K562 (cell line): ENCODE data around the gene MLX. TPM values are rescaled to one million over a fixed set of nuclear protein-coding genes. Genes with fewer than 3 reads are reported as not detected.

Experiments used
- COPS2 ChIP-seq: fragments of 450-650 bp; conservative IDR thresholded peaks from 2 replicates; pipeline ENCODE4 v1.6.1; 2016; ENCODE audit warnings: mild to moderate bottlenecking, moderate library complexity
- GTF2E2 ChIP-seq: fragments of 200-800 bp; sonication (Bioruptor generic); IDR thresholded peaks from 2 replicates; pipeline ENCODE4 v1.6.1; 2016; ENCODE audit warnings: missing genetic modification characterization, missing compliant biosample characterization
- HNRNPK ChIP-seq: fragments of 200-400 bp; formaldehyde crosslinking; IDR thresholded peaks from one replicate; pipeline ENCODE4 v1.6.1; 2018; ENCODE audit warnings: mild to moderate bottlenecking, low read depth, low read length; ENCODE audit not compliant: poor library complexity, severe bottlenecking
- MEIS2 ChIP-seq: fragments of 450-650 bp; IDR thresholded peaks from 2 replicates; pipeline ENCODE4 v1.6.1; 2014; ENCODE audit warnings: mild to moderate bottlenecking; ENCODE audit not compliant: partially characterized antibody
- MTA2 ChIP-seq: fragments of 450-650 bp; IDR thresholded peaks from 2 replicates; pipeline ENCODE4 v1.6.1; 2016; ENCODE audit warnings: low read depth
- PTBP1 ChIP-seq: fragments of 200-400 bp; formaldehyde crosslinking; IDR thresholded peaks from 2 replicates; pipeline ENCODE4 v1.6.1; 2017; ENCODE audit warnings: low read depth, low read length
- RB1 ChIP-seq: fragments of 450-650 bp; IDR thresholded peaks from 2 replicates; pipeline ENCODE4 v1.6.1; 2017; ENCODE audit warnings: low read depth, mild to moderate bottlenecking
- RBM25 ChIP-seq: fragments of 200-400 bp; formaldehyde crosslinking; IDR thresholded peaks from 2 replicates; pipeline ENCODE4 v1.6.1; 2018; ENCODE audit warnings: low read length, low read depth, moderate library complexity; ENCODE audit not compliant: severe bottlenecking
- RCOR1 ChIP-seq, 2 experiments: IDR thresholded peaks; 2 replicates each; pipeline ENCODE4 v1.6.1; 2012; ENCODE audit warnings: low read depth in 2 of 2, low read length in 2 of 2, borderline replicate concordance in 1 of 2, improper control_type of control experiment in 1 of 2
- SMARCB1 ChIP-seq: IDR thresholded peaks from 2 replicates; pipeline ENCODE4 v1.6.1; 2011; ENCODE audit warnings: improper control_type of control experiment, low read depth; ENCODE audit not compliant: insufficient read length
- SMARCE1 ChIP-seq: fragments of 450-650 bp; IDR thresholded peaks from 2 replicates; pipeline ENCODE4 v1.7.1; 2016; ENCODE audit warnings: mild to moderate bottlenecking
- TOE1 ChIP-seq, 2 experiments: fragments of 450-650 bp in 1 of 2; sonication (generic) in 1 of 2; formaldehyde crosslinking in 1 of 2; IDR thresholded peaks; 2 replicates each; pipeline versions ENCODE4 v1.7.1 to v1.8.0; 2016 to 2022; ENCODE audit warnings: borderline replicate concordance in 2 of 2, mild to moderate bottlenecking in 2 of 2, antibody characterized with exemption in 1 of 2, inconsistent platforms in 1 of 2, low read depth in 1 of 2, missing genetic modification reagents in 1 of 2, moderate library complexity in 1 of 2
- ZFP36 ChIP-seq: fragments of 150-350 bp; IDR thresholded peaks from 2 replicates; pipeline ENCODE4 v1.6.1; 2018; ENCODE audit warnings: low read length, low read depth; ENCODE audit not compliant: partially characterized antibody
- ZNF134 ChIP-seq: fragments of 250-450 bp; sonication (Bioruptor Pico); conservative IDR thresholded peaks from 2 replicates; pipeline ENCODE4 v1.4.0; 2020
- ZNF695 ChIP-seq: fragments of 450-650 bp; formaldehyde crosslinking; IDR thresholded peaks from 2 replicates; pipeline ENCODE4 v1.4.0; 2020; ENCODE audit warnings: mild to moderate bottlenecking, moderate library complexity
- polyA plus RNA-seq, 8 experiments: library from polyadenylated mRNA; depleted of rRNA in 4 of 8; stranded (reverse) in 5 of 8; unstranded in 3 of 8; fragments of >200 nt; fragmentation: Nextera tagmentation in 2 of 8; fragmentation: Illumina TruSeq in 1 of 8; extraction: Ambion mirVana in 2 of 8; extraction: Trizol in 1 of 8; gene quantifications; 2 replicates each; pipeline versions ENCODE4 v1.2.1 to v1.2.3, GENCODE V29; 2011 to 2014; ENCODE audit warnings: inconsistent platforms in 1 of 8, missing spikeins in 1 of 8
- total RNA-seq, 7 experiments: library from RNA; depleted of rRNA in 6 of 7; stranded (reverse); fragments of >200 nt in 6 of 7; fragmentation: Illumina TruSeq in 2 of 7; extraction: Trizol in 2 of 7; gene quantifications; 2 replicates each; pipeline versions ENCODE4 v1.2.1 to v1.2.3, GENCODE V29; 2011 to 2021; ENCODE audit warnings: low replicate concordance in 1 of 7
- TF ChIP-seq, protein P1 (sequence below): fragments of 450-650 bp; IDR thresholded peaks from 2 replicates; pipeline ENCODE4 v1.6.1; 2016; ENCODE audit warnings: antibody characterized with exemption
- TF ChIP-seq, protein P2 (sequence below): sonication (generic); formaldehyde crosslinking; IDR thresholded peaks from 2 replicates; pipeline ENCODE4 v1.8.0; 2023; ENCODE audit warnings: missing genetic modification reagents, mild to moderate bottlenecking, borderline replicate concordance
- TF ChIP-seq, protein P3 (sequence below): fragments of 250-450 bp; sonication (Bioruptor Pico); IDR thresholded peaks from 2 replicates; pipeline ENCODE4 v1.8.0; 2022; ENCODE audit warnings: inconsistent platforms

Gene MLX
- total and polyA plus RNA-seq, 9 of the 15 experiments (the other 6 are each of a cell fraction or from before 2014, with no cell fraction given), result 42.9 to 100 (median 58.9) TPM

DNA sequence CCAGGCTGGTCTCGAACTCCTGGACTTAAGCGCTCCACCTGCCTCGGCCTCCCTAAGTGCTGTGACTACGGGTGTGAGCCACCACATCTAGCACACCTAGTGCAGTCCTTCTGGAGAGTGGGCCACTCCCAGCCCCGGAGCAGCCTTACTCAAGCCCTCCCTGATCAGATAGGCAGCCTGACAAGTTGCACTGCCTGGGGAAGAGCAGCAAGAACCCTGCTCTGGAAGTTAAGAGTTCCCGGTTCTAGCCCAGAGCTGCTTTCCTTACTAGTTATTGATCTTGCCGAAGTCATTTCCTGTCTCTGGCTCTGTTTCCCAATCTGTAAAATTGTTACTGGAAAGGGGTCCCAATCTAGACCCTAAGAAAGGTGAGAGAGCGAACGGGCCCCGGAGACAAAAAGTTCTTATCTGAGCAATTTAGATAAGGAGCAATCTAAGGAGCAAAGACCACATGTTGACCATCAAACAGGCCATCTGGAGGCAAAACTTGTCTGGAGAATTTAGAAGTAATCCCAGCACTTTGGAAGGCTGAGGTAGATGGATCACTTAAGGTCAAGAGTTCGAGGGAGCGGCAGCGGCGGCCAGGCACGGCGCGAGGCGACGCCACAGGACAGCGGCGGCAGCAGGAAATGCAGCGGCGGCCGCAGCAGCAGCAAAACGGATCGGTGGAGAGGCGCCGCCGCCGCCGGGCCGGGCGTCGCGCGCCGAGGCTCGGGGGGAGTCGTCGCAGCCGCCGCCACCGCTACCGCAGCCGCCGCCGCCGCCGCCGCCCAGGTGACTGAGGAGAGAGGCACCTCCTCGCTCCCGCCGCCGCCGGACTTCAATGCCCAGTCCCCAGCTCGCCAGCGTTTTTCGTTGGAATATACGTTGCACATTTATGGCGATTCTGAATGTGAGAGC is 35.2 kb upstream of the MLX start (continued):
- TF ChIP-seq, protein P1, sequence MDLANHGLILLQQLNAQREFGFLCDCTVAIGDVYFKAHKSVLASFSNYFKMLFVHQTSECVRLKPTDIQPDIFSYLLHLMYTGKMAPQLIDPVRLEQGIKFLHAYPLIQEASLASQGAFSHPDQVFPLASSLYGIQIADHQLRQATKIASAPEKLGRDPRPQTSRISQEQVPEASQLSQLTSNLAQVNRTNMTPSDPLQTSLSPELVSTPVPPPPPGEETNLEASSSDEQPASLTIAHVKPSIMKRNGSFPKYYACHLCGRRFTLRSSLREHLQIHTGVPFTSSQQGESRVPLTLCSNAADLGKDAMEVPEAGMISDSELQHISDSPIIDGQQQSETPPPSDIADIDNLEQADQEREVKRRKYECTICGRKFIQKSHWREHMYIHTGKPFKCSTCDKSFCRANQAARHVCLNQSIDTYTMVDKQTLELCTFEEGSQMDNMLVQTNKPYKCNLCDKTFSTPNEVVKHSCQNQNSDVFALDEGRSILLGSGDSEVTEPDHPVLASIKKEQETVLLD, result 0 out of 2 replicates have a peak, but pooled peaks have one; percentile 17
- TF ChIP-seq MEIS2 (peak; percentile 87), RBM25 (no peak), TOE1 (IDR thresholded peaks at IDR 0.05; ENCODE audit: borderline replicate concordance) (no peak), TOE1 (CRISPR knock-in tag; IDR thresholded peaks at IDR 0.05; ENCODE audit: borderline replicate concordance, low read depth) (no peak), ZNF695 (CRISPR knock-in tag) (no peak), SMARCB1 (no peak), COPS2 (no peak), HNRNPK (no peak), RCOR1 (IDR thresholded peaks at IDR 0.05; ENCODE audit: borderline replicate concordance in 1 of 2, low read depth in 2 of 2, low read length in 2 of 2) (peak in 1 of 2 experiments; percentile 53; a peak in 1 of 4 replicates), RB1 (peak; percentile 54; the same call in 1 of the 2 replicates), ZNF134 (CRISPR knock-in tag) (no peak), SMARCE1 (peak; percentile 61; the same call in 1 of the 2 replicates), MTA2 (0 out of 2 replicates have a peak, but pooled peaks have one; percentile 18), ZFP36 (no peak), PTBP1 (no peak), GTF2E2 (tag) (no peak)
- TF ChIP-seq, protein P2, sequence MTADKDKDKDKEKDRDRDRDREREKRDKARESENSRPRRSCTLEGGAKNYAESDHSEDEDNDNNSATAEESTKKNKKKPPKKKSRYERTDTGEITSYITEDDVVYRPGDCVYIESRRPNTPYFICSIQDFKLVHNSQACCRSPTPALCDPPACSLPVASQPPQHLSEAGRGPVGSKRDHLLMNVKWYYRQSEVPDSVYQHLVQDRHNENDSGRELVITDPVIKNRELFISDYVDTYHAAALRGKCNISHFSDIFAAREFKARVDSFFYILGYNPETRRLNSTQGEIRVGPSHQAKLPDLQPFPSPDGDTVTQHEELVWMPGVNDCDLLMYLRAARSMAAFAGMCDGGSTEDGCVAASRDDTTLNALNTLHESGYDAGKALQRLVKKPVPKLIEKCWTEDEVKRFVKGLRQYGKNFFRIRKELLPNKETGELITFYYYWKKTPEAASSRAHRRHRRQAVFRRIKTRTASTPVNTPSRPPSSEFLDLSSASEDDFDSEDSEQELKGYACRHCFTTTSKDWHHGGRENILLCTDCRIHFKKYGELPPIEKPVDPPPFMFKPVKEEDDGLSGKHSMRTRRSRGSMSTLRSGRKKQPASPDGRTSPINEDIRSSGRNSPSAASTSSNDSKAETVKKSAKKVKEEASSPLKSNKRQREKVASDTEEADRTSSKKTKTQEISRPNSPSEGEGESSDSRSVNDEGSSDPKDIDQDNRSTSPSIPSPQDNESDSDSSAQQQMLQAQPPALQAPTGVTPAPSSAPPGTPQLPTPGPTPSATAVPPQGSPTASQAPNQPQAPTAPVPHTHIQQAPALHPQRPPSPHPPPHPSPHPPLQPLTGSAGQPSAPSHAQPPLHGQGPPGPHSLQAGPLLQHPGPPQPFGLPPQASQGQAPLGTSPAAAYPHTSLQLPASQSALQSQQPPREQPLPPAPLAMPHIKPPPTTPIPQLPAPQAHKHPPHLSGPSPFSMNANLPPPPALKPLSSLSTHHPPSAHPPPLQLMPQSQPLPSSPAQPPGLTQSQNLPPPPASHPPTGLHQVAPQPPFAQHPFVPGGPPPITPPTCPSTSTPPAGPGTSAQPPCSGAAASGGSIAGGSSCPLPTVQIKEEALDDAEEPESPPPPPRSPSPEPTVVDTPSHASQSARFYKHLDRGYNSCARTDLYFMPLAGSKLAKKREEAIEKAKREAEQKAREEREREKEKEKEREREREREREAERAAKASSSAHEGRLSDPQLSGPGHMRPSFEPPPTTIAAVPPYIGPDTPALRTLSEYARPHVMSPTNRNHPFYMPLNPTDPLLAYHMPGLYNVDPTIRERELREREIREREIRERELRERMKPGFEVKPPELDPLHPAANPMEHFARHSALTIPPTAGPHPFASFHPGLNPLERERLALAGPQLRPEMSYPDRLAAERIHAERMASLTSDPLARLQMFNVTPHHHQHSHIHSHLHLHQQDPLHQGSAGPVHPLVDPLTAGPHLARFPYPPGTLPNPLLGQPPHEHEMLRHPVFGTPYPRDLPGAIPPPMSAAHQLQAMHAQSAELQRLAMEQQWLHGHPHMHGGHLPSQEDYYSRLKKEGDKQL, result no peak
- TF ChIP-seq, protein P3, sequence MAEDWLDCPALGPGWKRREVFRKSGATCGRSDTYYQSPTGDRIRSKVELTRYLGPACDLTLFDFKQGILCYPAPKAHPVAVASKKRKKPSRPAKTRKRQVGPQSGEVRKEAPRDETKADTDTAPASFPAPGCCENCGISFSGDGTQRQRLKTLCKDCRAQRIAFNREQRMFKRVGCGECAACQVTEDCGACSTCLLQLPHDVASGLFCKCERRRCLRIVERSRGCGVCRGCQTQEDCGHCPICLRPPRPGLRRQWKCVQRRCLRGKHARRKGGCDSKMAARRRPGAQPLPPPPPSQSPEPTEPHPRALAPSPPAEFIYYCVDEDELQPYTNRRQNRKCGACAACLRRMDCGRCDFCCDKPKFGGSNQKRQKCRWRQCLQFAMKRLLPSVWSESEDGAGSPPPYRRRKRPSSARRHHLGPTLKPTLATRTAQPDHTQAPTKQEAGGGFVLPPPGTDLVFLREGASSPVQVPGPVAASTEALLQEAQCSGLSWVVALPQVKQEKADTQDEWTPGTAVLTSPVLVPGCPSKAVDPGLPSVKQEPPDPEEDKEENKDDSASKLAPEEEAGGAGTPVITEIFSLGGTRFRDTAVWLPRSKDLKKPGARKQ (CRISPR knock-in tag), result no peak
